GM10847 (cell line): ENCODE data around the gene MLST8.

Experiments
- POLR2A ChIP-seq: IDR thresholded peaks from 2 replicates; pipeline ENCODE4 v1.6.1; 2011; ENCODE audit not compliant: insufficient read length; ENCODE audit errors: extremely low read depth

Gene MLST8

DNA sequence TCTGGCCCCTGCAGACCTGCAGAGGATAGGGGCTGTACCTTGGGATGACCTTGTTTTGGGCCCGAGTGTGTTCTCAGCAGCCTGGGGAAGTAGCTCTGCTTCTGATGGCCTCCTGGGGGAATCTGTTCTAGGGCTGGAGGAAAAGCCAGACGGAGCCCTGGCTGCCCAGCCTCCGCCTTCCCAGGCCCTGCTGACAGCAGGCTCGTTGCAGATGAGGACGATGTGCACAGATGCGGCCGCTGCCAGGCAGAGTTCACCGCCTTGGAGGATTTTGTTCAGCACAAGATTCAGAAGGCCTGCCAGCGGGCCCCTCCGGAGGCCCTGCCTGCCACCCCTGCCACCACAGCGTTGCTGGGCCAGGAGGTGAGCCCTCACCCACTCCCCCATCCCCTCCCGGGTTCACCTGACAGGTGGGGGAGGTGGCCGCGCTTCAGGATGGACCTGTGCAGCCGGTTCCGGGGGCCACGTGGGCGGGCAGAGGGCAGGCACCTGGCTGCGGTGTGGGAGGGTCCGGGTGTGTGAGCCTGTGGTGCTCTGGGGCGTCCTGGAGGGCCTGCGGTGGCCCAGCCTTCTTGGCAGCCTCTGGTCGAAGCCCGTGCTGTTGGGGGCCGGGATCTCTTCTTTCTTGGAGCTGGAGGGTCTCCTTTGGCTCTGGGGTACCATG lies 23.0 kb downstream of the MLST8 start:
- no peak for TF ChIP-seq POLR2A

DNA sequence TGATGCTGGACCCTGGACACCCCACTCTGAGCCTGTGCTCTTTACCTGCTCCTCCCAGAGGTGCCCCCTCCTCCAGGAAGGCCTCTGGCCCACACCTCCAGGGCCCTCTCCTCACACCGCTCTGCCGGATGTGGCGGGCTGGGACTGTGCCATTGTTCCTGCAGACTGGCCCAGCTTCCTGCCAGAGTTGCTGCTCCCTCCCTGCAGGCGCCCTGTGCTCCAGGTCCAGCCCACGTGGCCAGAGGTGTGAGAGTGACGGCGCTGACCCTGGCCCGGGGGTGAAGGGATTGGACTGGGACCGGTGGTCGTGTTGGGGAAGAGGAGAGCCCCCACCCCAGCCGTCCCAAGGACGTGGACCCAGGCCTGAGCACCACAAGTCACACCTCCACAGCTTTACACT lies 23.8 kb downstream of the MLST8 start:
- no peak for TF ChIP-seq POLR2A

DNA sequence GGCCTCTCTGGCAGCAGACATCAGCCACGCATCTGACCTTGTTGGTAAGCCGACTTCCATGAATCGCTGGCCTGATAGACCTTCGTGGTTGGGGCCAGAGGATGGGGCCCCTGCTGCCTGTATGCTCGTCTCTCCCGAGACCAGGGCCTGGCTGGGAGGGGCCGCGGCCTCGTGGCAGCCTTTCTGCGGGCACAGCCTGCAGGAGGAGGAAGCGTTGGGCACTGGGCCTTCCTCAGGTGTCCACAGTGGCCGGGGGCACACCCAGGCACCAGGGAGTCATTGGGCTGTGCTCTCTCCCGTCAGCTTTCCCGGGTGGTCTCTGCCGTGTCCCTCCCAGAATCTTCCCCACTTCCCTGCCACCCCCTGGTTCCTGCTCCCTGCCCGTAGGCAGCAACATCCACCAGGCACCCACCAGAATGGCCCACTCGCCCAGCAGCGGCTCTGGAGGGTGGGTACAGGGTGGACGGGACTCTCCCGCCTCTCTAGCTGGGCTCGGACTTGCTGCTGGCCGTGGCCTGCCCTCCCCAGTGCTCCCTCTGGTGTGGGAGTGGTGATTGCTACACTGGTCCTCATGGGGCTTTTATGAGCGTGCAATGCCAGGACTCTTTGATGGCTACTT lies 24.5 kb downstream of the MLST8 start:
- no peak for TF ChIP-seq POLR2A

DNA sequence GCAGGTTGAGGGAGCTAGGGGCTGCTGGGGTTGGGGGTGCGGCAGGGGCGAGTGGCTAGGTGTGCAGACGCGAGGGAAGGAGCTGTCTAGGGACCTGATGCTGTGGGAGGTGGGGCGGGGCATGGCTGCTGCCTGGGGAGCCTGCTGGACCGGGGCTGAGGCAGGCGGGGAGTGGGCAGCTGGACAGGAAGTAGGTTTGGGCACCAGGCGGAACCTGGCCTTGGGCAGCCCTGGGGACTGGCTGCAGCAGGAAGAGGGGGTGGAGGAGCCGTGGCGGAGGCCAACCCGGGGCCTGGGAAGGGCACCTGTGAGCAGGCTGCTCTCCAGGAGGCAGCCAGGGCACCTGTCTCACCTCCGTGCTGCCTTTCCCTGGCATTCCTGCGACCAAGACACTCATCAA lies 25.1 kb downstream of the MLST8 start:
- no peak for TF ChIP-seq POLR2A

DNA sequence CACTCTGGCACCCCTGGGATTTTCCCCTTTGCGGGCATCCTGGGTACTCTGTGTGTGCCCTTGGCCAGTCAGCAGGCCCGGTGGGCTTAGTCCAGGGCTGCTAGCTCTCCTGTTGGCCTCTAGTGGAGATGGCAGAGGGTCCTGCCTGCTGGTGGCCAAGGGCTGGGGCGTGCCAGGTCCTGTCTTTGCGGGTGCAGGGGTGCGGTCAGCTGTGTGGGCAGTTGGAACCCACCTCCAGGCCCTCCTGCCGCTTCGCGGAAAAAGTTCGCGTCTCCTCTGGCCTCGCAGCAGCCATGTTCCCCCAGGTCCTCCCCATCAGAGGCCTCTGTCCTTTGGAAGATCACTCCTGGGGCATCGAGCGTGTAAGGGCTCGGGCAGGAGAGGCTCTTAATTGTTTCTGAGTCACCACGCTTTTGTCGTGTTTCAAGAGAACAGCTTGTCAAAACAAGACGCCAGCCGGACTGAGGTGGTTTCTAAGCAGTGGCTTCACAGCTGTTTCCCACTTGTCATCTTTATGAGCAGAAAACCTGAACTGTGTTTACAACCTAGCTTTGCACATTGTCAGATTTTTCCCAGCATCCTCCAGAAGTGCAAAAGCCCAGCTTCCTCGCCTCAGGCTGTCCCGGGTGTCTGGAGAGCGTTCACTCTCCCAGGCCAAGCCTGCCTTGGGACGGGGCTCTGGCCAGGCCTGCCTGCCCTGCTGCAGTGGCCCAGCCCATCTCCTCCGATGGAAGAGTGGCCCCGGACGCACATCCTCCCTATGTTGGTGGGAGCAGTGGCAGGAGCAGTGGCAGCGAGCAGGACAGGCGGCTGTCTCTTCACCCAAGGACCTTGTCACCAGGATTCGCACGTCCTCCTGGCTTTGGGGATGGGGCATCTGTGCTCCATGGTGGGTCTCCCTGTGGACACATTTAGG lies 26.0 kb downstream of the MLST8 start:
- no peak for TF ChIP-seq POLR2A

DNA sequence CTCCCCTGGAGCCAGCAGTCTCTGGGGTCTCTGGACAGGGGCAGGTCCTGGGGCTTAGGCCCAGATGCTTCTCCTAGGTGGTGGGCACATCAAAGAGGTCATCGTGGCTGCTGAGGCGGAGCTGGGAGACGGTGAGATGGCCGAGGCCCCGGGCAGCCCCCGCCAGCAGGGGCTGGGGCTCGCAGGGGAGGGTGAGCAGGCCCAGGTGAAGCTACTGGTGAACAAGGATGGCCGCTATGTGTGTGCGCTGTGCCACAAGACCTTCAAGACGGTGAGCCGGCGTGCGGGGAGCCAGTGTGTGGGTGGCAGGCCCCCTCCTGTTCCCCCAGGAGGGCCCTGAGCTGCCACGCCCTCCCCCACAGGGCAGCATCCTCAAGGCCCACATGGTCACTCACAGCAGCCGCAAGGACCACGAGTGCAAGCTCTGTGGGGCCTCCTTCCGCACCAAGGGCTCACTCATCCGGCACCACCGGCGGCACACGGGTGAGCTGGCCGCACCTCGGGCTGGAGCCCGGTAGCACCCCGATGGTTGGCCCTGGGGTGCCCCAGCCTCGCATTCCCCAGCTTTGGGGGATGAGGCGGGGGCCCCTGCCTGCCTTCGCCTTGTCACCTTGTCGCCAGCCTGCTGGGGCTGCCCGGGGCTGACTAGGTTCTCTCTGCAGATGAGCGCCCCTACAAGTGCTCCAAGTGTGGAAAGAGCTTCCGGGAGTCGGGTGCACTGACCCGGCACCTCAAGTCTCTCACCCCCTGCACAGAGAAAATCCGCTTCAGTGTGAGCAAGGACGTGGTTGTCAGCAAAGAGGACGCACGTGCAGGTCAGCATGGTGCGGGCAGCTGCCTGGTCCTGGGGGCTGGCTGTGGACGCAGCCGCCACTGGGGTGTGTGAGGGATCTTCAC lies 27.1 kb downstream of the MLST8 start:
- TF ChIP-seq POLR2A, result no peak

DNA sequence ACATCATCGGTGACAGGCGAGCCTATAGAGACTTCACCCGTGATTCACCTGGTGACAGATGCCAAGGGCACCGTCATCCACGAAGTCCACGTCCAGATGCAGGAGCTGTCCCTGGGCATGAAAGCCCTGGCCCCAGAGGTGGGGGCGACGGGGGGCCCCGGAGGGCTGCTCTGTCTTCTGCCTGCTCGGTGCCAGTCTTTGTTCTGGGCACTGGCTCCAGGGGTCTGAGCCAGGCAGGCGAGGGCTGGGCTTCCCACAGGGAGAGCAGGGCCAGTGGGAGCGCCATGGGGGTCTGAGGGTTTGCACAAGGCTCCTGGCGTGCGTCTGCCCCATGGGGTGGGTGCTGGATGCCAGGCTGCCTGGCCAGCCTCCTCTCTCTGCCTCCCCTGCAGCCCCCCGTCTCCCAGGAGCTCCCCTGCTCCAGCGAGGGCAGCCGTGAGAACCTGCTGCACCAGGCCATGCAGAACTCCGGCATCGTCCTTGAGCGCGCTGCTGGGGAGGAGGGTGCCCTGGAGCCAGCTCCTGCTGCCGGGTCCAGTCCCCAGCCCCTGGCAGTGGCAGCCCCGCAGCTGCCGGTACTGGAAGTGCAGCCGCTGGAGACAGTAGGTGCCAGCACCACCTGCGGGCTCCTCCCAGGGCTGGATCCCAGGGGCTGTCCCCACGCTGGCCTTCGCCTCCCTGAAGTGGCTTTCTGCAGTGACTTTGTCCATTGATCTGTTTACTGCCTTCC lies 28.0 kb downstream of the MLST8 start:
- TF ChIP-seq POLR2A, result no peak

DNA sequence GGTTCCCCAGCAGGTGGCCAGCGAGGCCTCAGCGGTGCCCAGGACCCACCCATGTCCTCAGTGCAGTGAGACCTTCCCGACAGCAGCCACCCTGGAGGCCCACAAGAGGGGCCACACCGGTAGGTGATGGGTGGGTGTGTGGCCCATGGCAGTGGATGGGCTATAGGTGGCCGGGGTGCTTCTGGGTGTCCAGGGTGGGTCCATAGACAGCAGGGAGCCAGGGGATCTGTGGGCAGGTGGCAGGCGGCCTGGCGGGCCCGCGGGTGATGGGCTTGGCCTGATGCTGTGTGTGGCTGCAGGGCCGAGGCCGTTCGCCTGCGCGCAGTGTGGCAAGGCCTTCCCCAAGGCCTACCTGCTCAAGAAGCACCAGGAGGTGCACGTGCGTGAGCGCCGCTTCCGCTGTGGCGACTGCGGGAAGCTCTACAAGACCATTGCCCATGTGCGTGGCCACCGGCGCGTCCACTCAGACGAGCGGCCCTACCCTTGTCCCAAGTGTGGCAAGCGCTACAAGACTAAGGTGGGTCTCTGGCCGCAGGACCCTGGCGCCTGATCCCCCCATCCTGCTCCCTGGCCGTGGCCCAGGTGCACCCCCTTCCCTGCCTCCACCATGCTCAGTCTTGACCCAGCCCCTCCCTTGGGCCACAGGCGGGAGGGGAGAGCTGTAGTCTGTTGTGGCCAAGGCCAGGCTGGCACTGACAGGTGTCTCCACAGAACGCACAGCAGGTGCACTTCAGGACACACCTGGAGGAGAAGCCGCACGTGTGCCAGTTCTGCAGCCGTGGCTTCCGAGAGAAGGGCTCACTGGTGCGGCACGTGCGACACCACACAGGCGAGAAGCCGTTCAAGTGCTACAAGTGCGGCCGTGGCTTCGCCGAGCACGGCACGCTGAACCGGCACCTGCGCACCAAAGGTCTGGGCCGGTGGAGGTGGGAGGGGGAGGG lies 28.9 kb downstream of the MLST8 start:
- TF ChIP-seq POLR2A, result no peak

DNA sequence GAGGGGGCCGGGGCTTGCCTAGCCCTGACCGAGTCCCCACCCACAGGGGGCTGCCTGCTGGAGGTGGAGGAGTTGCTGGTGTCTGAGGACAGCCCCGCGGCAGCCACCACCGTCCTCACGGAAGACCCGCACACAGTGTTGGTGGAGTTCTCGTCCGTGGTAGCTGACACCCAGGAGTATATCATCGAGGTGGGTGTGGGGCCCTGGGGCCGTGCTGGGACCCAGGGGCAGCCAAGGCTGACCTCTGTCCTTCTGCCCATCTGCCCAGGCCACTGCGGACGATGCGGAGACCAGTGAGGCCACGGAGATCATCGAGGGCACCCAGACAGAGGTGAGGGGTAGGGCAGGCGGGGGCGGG lies 29.5 kb downstream of the MLST8 start:
- no peak for TF ChIP-seq POLR2A

DNA sequence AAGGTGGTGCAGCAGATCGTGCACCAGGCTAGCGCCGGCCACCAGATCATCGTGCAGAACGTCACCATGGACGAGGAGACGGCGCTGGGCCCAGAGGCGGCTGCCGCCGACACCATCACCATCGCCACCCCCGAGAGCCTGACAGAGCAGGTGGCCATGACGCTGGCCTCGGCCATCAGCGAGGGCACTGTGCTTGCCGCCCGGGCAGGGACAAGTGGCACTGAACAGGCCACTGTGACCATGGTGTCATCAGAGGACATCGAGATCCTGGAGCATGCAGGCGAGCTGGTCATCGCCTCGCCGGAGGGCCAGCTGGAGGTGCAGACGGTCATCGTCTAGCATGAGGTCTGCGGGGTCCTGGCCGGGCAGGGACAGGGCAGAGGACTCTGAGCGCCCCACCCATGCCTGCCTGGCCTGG lies 30.0 kb downstream of the MLST8 start:
- no peak for TF ChIP-seq POLR2A

DNA sequence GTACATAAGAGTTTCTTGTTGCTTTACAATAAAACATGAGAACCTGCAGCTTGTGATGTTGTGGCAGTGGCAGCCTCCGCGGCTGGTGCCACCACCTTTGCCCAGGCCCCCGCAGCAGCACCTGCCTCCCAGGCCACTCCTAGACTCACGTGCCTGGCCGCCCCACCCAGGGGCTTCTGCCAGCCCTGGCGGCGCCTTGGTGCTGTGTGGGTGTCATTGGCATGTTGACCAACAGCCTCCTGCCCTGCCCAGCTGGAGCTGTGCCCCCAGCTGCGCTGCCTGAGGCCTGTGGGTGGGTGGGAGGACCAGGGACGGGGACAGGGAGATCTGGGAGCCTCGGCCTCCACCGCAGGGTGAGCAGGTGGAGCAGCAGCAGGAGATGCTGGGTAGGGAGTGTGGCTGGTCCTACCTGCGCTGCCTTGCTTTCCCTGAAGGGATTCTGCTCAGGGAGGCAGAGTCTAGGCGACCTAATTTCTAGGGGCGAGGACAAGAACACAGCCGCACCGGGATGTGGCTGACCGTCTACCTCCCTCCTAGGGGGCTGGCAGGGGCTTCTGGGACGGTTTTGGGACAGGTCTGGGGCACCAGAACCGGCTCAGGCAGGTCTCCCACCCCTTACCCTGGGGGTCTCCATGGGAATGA lies 30.6 kb downstream of the MLST8 start:
- no peak for TF ChIP-seq POLR2A

DNA sequence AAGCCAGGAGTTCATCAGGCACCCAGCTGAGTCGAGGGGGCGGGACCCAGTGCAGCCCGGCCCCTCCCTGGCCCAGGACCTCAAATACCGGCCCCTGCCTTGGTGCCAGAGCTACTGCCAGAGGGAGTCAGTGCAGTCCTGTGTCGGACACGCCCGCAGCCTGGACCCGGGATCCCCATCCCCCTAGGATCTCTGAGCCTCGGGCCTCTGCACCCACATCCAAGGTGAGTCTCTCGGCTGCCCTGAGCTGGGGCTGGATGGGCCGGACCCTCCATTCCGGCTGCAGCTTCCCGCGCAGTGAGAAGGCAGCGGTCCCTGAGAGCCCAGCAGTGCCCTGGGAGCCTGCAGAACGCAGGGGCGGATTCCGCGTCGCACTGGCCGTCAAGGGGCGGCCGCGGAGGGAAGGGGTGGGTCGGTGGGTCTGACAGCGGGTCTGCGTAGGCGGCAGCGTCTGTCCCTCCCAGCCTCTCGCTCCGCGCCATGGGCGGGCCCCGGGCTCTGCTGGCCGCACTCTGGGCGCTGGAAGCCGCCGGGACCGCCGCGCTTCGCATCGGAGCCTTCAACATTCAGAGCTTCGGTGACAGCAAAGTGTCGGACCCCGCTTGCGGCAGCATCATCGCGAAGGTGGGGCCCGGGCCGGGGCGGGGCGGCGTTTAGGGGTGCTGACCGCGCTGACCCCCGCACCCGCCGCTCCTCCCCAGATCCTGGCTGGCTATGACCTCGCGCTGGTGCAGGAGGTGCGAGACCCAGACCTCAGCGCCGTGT lies 31.3 kb downstream of the MLST8 start, which contains the start of gene DNASE1L2:
Gene DNASE1L2, plus strand, starts transcription at position 108 of the 765 bp plus-strand sequence. Its CDS starts 373 bp downstream, at position 481.
- TF ChIP-seq POLR2A, result no peak
